Panc1 (cell line): ENCODE data around the gene NPHP4. TPM values are rescaled to one million over a fixed set of nuclear protein-coding genes. Genes with fewer than 3 reads are reported as not detected.

Source experiments
- ATAC-seq: fragments of 200-7000 bp; cut with Tn5 transposase; 2 replicates; pipeline ENCODE4 v1.9.1; 2020; ENCODE audit warnings: mild to moderate bottlenecking, moderate library complexity
- BruUV-seq: library from RNA; stranded (reverse); fragments of 400-500 nt; replicated peaks from 2 replicates; lab custom pipeline; 2021; lab: Mats Ljungman, UMichigan
- CTCF ChIA-PET: fragments of 300-600 bp; sonication (Branson Sonifier 250); formaldehyde crosslinking; loops from one replicate; lab custom pipeline; 2022; ENCODE audit warnings: antibody characterized with exemption; lab: Charles Lee
- POLR2A ChIA-PET: fragments of 300-600 bp; sonication (Branson Sonifier 250); formaldehyde crosslinking; loops from one replicate; lab custom pipeline; 2022; ENCODE audit warnings: antibody characterized with exemption; lab: Charles Lee
- DNase-seq: peaks from one replicate; pipeline ENCODE4 v3.0.0-alpha.2; 2010; ENCODE audit warnings: low read depth, low spot score
- H3K27ac ChIP-seq: 2 replicates; pipeline ENCODE4 v1.5.1; 2011; ENCODE audit warnings: mild to moderate bottlenecking, low read length, inconsistent platforms
- H3K27me3 ChIP-seq: fragments of 200-500 bp; sonication (Bioruptor generic); 2 replicates; pipeline ENCODE4 v1.6.0; 2014; ENCODE audit warnings: low read length, inconsistent platforms; ENCODE audit not compliant: control insufficient read depth, insufficient read depth
- H3K36me3 ChIP-seq: fragments of 200-500 bp; sonication (Bioruptor generic); 2 replicates; pipeline ENCODE4 v1.5.1; 2014; ENCODE audit warnings: inconsistent platforms, mild to moderate bottlenecking, low read length, moderate library complexity; ENCODE audit not compliant: control insufficient read depth, insufficient read depth
- H3K4me1 ChIP-seq: 2 replicates; pipeline ENCODE4 v1.5.1; 2011; ENCODE audit warnings: inconsistent platforms, mild to moderate bottlenecking, low read length, moderate library complexity; ENCODE audit not compliant: control insufficient read depth, insufficient read depth
- H3K4me3 ChIP-seq, 2 experiments: 2 replicates each; pipeline ENCODE4 v1.5.1; 2011 to 2012; ENCODE audit warnings: low read depth in 2 of 2, low read length in 2 of 2, mild to moderate bottlenecking in 2 of 2, inconsistent platforms in 1 of 2, moderate library complexity in 1 of 2
- H3K9me3 ChIP-seq: fragments of 200-500 bp; sonication (Bioruptor generic); 2 replicates; pipeline ENCODE4 v1.5.1; 2014; ENCODE audit warnings: low read depth, mild to moderate bottlenecking, inconsistent platforms, low read length, moderate library complexity; ENCODE audit not compliant: control insufficient read depth, insufficient read depth
- POLR2AphosphoS5 ChIP-seq: IDR thresholded peaks from 2 replicates; pipeline ENCODE4 v1.6.1; 2012; ENCODE audit warnings: mild to moderate bottlenecking, low read depth, low read length, moderate library complexity
- REST ChIP-seq, 2 experiments: IDR thresholded peaks; 2 replicates each; pipeline ENCODE4 v1.6.1; 2011 to 2012; ENCODE audit warnings: low read depth in 2 of 2, control low read depth in 1 of 2, low read length in 1 of 2, mild to moderate bottlenecking in 1 of 2, moderate library complexity in 1 of 2; ENCODE audit not compliant: insufficient read depth in 1 of 2
- SIN3A ChIP-seq: IDR thresholded peaks from 2 replicates; pipeline ENCODE4 v1.6.1; 2012; ENCODE audit warnings: low read depth, mild to moderate bottlenecking, low read length, moderate library complexity, borderline replicate concordance; ENCODE audit not compliant: insufficient read depth
- TCF7L2 ChIP-seq: IDR thresholded peaks from 2 replicates; pipeline ENCODE4 v1.6.1; 2011; ENCODE audit warnings: mild to moderate bottlenecking, low read depth, low read length, inconsistent platforms
- in situ Hi-C: cut with HindIII; loops from 2 replicates; pipeline ENCODE4 v1.10.0; 2016; ENCODE audit warnings: low sequenced_read_pairs, low pct_unique_long_range_greater_than_20kb
- intact Hi-C: fragments of 100-400 bp; cut with micrococcal nuclease; formaldehyde crosslinking; loops from one replicate; pipeline ENCODE4 v1.10.0; 2022; ENCODE audit not compliant: unreplicated experiment
- total RNA-seq: library from RNA; stranded (reverse); gene quantifications from one replicate; pipeline ENCODE4 v1.2.1, GENCODE V29; 2021; ENCODE audit not compliant: unreplicated experiment
- TF ChIP-seq, protein P1 (sequence below): fragments of 450-650 bp; IDR thresholded peaks from 2 replicates; pipeline ENCODE4 v1.5.1; 2017; ENCODE audit warnings: mild to moderate bottlenecking

NPHP4 gene
- total RNA-seq, 1 experiment from 2014 or later = 20.1 TPM

DNA sequence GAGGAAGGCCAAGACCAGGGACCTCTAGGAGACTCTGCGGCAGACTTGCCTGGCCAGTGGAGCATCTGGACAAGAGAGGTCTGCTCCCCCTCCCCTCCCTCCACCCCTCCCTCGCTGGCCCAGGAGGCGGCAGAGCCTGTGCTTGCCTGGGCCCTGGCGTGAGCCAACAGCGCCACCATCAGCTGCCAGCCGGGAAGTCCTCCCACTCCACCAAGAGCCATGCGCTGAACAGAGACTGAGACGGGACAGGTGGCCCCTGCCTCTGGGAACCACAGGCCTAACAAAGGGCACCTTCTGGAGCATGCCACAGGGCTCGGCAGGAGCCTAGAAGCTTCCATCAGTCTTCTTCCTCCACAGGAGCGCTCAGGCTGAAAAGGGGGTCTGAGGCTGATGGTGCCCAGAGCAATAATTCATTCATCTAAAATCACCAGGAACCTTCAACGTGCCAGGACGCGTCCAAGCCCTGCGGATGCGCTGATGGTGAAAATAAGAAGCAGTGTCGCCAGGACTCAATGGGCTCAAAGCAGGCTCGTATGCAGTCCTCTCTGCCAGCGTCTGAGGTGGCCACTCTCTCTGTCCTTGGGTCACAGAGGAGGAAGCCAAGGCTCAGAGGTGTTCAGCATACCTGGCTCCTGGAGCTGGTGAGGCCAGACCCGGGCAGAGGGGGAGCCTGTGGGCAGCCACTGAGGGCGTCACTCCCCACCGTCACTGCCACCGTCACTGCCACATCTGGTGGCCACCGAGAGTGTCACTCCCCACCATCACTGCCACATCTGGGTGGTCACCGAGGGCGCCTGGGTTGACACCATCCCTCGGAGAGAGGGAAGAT lies 161.2 kb downstream of the NPHP4 start:
- ChIA-PET CTCF (interaction anchor here (0.6 kb wide), 1 partner anchor 317 kb away, joined by 7 read pairs; no protein-coding TSS in a partner anchor), POLR2A (no interaction called here)
- Histone ChIP-seq H3K27me3 (no peaks in the 10 kb centered on the region), H3K4me1 (no peaks in the 10 kb centered on the region), H3K4me3 (no peak overlapping the region), H3K9me3 (no peaks in the 10 kb centered on the region), H3K27ac (no peak overlapping the region), H3K36me3 (no peaks in the 10 kb centered on the region)
- ATAC-seq (no peak), DNase-seq (no peak)
- BruUV-seq = no TSS peak
- intact Hi-C loops = no loop called here
- in situ Hi-C loops = no loop called here
- no peak for TF ChIP-seq TCF7L2
- TF ChIP-seq SIN3A = no peak
- no peak for TF ChIP-seq REST (IDR thresholded peaks at IDR 0.05; ENCODE audit: insufficient read depth in 1 of 2, low read depth in 2 of 2, low read length in 1 of 2)
- TF ChIP-seq, protein P1, sequence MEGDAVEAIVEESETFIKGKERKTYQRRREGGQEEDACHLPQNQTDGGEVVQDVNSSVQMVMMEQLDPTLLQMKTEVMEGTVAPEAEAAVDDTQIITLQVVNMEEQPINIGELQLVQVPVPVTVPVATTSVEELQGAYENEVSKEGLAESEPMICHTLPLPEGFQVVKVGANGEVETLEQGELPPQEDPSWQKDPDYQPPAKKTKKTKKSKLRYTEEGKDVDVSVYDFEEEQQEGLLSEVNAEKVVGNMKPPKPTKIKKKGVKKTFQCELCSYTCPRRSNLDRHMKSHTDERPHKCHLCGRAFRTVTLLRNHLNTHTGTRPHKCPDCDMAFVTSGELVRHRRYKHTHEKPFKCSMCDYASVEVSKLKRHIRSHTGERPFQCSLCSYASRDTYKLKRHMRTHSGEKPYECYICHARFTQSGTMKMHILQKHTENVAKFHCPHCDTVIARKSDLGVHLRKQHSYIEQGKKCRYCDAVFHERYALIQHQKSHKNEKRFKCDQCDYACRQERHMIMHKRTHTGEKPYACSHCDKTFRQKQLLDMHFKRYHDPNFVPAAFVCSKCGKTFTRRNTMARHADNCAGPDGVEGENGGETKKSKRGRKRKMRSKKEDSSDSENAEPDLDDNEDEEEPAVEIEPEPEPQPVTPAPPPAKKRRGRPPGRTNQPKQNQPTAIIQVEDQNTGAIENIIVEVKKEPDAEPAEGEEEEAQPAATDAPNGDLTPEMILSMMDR = no peak
- TF ChIP-seq POLR2AphosphoS5 = no peak

DNA sequence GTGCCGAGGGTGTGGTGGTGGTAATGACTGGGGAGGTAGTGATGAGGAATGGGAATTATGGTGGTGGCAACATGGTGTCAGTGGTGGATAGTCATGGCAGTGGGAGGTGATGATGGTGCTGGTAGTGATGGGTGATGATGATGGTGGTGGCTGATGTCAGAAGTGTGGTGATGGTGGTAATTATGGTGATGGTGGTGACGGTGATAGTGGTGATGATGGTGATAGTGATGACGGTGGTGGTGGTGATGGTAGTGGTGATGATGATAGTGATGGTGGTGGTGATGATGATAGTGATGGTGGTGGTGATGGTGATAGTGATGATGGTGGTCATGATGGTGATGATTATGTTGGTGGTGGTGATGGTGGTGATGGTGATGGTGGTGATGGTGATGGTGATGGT lies 162.8 kb downstream of the NPHP4 start:
- intact Hi-C loops = no loop called here
- DNase-seq = no peak
- no peaks in the 10 kb centered on the region for H3K9me3 ChIP-seq
- ATAC-seq = no peak
- H3K27ac ChIP-seq = no peak overlapping the region
- TF ChIP-seq TCF7L2 (no peak), POLR2AphosphoS5 (no peak), REST (IDR thresholded peaks at IDR 0.05; ENCODE audit: insufficient read depth in 1 of 2, low read depth in 2 of 2, low read length in 1 of 2) (no peak), SIN3A (no peak)
- TF ChIP-seq, protein P1 = no peak
- no TSS peak for BruUV-seq
- POLR2A ChIA-PET = no interaction called here
- CTCF ChIA-PET = no interaction called here
- no peaks in the 10 kb centered on the region for H3K27me3 ChIP-seq
- in situ Hi-C loops = no loop called here
- no peaks in the 10 kb centered on the region for H3K36me3 ChIP-seq
- H3K4me1 ChIP-seq = no peaks in the 10 kb centered on the region
- H3K4me3 ChIP-seq = no peak overlapping the region
